Superior temporal gyrus (tissue), 1 donor: ENCODE data around the gene GTF2F1.
"Not testable (repeated sequence)": the region's sequence is repeated elsewhere in the genome, so short reads cannot be mapped to it uniquely, and the experiment has no call there.

Experiments
- DNase-seq: peaks from one replicate; pipeline ENCODE4 v3.0.0-alpha.2; 2016; ENCODE audit errors: extremely low spot score

GTF2F1 gene

GRCh38 chr19:6417713-6418561, 25.0 kb upstream of the GTF2F1 start:
- peak; percentile 58 for DNase-seq

- DNase-seq = no peak
Measured at GRCh38 chr19:6416658-6417405, 23.9 kb upstream of the GTF2F1 start.

GRCh38 chr19:6415591-6416190, 22.7 kb upstream of the GTF2F1 start:
- DNase-seq = no peak

- no peak for DNase-seq
Measured at GRCh38 chr19:6414793-6415590, 22.0 kb upstream of the GTF2F1 start.

- no peak for DNase-seq
Measured at GRCh38 chr19:6413721-6414643, 21.0 kb upstream of the GTF2F1 start.

- DNase-seq = no peak
Measured at GRCh38 chr19:6413291-6413690, 20.3 kb upstream of the GTF2F1 start.

- DNase-seq = no peak
Measured at GRCh38 chr19:6412447-6413091, 19.6 kb upstream of the GTF2F1 start.

- no peak for DNase-seq
Measured at GRCh38 chr19:6412061-6412446, 19.1 kb upstream of the GTF2F1 start.

- no peak for DNase-seq
Measured at GRCh38 chr19:6409346-6409745, 16.4 kb upstream of the GTF2F1 start.

- no peak for DNase-seq
Measured at GRCh38 chr19:6406401-6406800, 13.4 kb upstream of the GTF2F1 start.

GRCh38 chr19:6402837-6403608, 10.1 kb upstream of the GTF2F1 start:
- peak; percentile 86 for DNase-seq

- DNase-seq = no peak
Measured at GRCh38 chr19:6402058-6402457, 9.1 kb upstream of the GTF2F1 start.

GRCh38 chr19:6400062-6400944, 7.3 kb upstream of the GTF2F1 start:
- DNase-seq = not testable (repeated sequence)

- DNase-seq = no peak
Measured at GRCh38 chr19:6396305-6396704, 3.3 kb upstream of the GTF2F1 start.

- no peak for DNase-seq
Measured at GRCh38 chr19:6394831-6395230, 1.9 kb upstream of the GTF2F1 start.

GRCh38 chr19:6393983-6394412, 1.0 kb upstream of the GTF2F1 start:
- DNase-seq = no peak

- DNase-seq = no peak
Measured at GRCh38 chr19:6392221-6393073, 517 bp downstream of the GTF2F1 start.
